Activated T-cell treated with anti-CD3 and anti-CD28 coated beads for 1 hour (primary cell): ENCODE measurements around the gene AHR.

ENCODE experiments used
- DNase-seq: peaks from one replicate; pipeline ENCODE4 v3.0.0-alpha.2; 2020; ENCODE audit warnings: low read depth

The AHR gene

DNA sequence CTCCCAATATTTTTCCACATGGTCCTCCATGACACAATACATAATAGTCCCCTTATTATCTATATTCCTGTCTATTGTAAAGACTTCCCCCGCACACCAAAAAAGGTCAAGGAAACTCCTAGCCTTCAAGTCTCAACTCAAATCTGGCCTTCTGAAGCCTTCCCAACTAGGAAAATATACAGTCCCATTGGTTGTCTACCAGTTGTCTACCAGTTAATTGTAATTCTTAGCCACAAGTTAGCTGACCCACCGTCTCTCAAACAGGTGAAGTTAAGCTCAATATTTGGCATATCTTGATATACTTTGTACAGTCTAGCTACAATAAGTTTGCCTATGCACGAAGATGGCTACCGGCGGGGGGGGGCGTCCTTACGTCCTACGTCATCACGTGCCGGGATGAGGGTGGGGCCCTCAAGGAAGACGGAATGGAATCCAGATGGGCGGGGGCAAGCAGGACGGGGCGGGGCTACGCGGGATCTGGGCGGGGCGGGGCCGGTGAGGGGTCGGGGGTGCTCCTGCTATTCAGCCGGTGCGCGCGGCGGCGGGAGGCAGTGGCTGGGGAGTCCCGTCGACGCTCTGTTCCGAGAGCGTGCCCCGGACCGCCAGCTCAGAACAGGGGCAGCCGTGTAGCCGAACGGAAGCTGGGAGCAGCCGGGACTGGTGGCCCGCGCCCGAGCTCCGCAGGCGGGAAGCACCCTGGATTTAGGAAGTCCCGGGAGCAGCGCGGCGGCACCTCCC lies at the start of gene AHR:
AHR (plus strand) TSS at position 551 of the 738 bp plus-strand sequence. CDS start 613 bp downstream, outside the sequence.
- peak; percentile 78 for DNase-seq

DNA sequence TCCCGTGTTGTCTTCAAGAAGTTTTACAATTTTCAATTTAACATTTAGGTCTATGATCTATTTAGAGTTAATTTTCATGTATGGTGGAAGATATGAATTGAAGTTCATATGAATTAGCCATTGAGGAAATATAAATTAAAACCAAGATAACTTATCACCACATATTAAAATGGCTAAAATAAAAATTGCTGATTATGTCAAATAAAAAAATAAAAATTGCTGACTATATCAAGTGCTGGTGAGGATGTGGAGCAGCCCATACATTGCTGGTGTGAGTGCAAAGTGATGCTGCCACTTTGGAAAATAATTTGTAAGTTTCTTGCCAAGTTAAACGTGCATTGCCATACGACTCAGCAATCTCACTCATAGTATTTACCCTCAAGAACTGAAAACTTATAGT lies 44.6 kb upstream of the AHR start:
- DNase-seq = no peak

DNA sequence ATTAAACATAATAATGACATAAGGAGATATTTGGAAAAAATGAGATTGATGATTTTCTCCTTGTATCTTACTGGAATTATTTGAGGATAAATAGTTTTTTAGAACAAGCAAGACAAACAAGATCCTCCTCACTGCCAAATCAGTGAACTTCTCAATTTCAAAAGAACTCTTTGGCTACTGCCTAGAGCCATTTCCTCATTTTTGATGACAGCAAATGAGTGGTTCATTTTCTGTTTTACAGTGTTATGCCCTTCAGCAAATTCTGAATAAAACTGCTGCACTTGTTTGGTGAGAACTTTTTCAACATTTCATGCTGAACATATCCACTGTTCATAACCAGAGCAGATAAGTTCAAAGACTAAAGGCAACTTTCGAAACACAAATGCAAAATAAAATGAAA lies 42.5 kb upstream of the AHR start:
- no peak for DNase-seq

DNA sequence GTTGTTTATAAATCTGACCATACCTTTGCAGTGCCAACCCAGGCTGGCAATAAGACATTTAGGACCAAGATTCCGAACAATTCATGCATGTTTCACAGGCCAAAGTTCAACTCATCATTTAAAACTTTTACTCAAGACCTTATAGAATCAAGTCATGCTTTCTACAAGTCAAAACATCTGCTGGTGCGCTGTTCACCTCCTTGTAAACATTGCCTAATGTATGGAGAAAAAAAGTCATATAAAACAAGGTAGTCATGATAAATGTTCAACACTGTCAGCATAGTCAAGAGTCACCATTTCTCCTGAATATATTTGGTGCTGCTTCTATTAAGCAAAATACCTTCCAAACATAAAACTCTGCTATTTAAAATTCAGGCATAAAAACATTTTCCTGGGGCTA lies 42.1 kb upstream of the AHR start:
- no peak for DNase-seq

DNA sequence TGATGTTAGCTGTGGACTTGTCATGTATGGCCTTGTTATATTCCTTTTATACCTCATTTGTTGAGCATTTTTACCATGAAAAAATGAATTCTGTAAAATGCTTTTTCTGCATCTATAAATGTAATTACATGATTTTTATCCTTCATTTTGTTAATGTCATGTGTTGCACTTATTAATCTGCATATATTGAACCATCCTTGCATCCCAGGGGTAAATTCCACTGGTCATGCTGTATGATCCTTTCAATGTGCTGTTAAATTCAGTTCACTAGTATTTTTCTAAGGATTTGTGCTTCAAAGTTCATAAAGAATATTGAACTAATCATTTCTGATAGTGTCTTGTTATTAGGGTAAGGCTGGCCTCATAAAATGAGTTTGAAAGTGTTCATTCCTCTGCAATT lies 31.9 kb upstream of the AHR start:
- DNase-seq = no peak

DNA sequence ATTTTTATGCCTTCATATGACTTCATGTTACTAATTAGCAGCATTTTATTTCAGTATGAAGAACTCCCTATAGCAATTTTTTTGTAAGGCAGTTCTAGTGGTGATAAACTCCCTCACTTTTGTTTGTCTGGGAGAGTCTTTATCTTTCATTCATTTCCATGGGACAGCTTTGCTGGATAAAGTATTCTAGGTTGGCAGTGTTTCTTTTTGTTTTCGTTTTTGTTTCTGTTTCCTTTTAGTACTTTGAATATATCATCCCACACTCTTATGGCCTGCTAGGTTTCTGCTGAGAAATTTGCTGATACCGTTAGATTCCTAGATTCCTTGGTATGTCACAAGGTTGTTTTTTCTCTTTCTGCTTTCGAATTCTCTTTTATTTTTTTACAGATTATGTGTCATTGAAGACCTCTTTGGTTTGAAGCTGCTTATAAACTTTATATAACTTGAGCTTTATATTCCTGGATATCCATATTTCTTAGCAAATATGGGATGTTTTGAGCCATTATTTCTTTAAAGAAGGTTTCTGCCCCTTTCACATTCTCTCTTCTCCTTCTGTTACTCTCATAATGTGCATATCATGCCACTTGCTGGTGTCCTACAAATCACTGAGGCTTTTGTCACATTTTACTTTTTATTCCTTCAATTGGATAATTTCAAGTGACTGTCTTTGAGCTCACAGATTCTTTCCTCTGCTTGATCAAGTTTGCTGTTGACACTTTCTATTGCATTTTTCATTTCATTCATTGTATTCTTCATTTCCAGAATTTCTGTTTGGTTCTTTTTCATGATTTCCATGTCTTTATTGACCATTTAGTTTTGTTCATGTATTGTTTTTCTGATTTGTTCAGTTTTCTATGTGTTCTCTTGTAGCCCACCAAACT lies 28.9 kb upstream of the AHR start:
- DNase-seq = no peak

DNA sequence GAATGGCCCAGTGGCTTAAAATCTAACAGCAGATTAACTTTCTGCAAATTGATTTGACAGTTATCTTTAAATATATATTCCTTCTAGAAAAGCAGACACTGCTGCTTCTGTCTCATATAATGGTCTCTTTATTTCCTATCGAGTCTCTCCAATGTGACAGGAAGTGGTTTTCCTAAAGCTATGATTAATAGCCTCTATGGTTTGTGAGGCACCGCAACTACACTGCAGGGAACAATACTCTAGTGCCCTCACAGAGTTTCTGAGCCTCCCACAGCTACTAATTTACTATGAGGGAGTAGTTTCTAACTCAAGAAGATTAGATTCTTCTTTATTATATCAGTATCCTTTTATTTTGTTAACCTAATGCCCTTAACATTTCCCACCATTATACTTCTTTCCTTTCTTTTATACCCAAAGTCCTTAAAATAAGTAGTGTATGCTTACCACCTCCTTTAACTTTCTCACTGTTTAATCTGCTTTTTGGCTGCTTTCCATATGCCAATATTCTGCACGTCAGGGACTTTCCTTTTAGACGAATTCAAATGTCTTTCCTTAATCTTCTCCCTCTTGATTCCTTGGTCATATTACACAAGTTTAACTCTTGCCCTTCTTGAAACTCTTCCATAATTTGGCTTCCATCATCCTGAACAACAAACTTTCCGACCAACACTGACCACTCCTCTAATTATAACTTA lies 23.8 kb upstream of the AHR start:
- no peak for DNase-seq

DNA sequence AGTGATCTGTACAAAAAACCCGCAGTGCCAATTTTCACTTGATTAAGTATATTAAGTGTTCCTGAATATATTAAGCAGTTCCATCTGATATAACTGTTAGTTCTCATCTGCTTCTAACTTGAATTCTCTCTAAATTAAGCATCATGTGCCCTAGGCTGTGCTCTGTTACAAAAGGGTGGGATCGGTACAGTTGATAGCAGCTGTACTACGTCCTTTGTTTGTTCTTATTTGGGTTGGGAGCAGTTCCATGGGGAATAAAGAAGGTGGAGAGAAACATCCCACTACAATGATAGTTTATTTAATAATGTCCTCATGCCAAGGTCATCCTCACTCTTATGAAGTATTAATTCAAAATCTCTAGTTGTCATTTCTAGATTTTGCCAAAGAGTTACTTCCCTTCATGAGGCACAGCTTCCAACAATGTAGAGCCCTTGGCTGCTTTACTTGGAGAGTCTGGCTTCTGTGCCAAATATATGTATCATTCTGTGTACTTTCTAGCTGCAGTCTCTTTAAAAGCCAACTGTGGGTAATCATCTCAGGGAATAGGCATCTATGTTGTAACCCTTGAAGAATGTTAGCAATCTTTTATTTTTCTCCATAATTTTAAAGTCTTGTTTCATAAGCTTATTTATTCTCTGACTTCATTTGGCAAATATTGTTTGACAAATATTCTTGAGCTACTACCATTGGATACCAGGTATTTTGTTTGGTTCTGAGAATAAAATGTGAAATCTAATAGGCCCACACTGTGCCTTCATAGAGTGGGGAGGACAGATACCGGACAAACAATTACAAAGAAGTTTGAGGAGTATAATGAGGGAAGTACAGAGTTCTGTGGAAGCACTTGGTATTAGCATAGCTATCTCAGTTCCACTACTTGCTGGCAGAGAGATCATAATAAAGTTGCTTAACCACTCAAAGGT lies 22.4 kb upstream of the AHR start:
- DNase-seq = no peak

DNA sequence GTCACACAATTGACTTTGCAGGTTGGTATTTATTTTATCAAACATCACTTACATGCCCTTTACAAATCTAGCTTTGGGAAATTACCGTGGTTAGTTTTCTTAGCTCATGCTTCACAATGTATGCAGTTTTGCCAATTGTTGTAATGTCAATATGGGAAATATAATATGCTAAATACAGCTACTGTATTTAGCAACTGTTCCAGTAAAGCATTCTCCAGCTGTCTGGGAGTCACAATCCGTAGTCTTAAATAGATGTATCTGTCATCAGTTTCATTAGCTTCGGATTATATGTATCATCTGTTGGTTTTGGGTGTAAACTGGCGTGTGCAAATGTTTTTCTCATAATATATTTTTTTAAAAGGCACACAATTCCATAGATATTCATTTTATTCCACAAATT lies 19.4 kb upstream of the AHR start:
- no peak for DNase-seq

DNA sequence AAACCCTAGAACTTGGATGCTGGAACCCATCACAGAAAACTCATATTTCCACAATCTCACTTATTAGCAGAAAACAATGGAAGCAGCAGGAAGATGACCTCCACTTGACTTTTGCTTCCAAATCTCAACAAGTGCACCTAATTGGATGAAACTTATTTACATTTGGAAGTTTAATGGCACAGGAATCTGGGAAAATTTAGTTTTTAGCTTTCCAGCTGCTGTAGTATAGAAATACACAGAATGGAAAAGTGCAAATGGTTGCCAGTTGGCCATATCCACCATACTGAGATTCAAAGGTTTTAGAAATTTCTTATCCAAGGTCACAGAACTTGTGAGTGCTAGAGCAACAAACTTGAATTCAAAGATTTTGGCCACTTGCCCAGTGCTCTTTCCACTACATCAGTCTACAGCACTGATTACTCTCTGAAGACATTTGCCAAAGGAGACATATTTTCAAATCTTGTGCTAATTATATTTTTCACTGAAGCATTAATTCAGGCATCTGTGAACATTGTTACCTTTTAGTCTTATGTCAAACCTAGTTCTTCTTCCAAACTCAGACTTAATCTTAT lies 9.3 kb upstream of the AHR start:
- no peak for DNase-seq

DNA sequence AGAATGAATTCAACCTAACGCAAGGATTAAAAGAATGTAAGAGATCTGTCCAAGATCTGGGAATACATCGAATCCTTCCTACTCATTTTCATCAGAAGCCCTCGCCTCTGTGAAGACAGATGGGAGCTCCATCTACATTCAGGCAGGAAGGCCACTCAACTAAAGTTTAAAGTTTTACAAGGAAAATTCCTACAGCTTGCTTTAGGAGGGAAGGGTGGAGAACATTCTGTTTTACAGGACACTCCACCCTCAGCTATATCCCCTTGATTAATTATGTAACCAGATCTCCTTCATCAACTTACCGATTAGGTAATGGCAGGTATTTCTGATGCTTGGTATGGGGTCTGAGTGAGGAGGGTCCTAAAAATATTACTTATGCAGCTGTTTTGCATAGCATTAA lies 5.6 kb upstream of the AHR start:
- DNase-seq = no peak

DNA sequence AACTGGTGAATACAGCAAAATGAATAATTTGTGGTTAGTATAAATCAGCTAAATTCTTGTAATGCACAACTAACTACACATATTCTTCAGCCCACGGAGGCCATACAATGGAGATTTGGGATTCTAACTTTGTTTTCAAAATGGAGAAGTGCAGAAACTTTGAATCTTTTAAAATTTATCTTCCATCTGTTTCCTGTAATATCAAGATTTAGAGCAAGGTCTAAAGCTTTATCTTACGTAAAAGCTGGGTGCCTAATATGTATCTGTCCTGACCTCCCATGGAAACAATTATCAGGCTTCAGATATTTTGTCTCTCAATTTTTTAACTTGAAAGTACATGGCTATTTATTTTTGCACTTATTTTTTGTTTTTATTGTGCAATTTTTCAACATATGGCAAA lies 5.0 kb upstream of the AHR start:
- DNase-seq = no peak

DNA sequence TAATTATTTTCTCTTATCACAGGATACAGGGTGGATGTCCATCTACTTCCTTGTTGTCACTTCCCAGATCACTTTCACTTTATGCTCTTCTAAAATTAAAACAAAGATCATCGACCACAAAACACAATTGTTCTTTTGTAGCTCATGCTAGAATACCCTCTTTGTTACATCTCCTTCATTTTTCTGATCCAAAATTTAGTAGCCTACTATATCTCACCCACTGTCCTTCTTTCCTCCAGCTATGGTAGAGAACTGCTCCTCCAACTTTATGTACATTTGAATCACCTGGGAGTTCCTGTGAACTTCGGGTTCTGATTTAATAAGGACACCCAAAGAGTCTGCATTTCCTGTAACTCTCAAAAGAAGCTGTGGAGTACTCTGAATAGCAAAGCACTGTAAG lies 1.2 kb upstream of the AHR start:
- no peak for DNase-seq

DNA sequence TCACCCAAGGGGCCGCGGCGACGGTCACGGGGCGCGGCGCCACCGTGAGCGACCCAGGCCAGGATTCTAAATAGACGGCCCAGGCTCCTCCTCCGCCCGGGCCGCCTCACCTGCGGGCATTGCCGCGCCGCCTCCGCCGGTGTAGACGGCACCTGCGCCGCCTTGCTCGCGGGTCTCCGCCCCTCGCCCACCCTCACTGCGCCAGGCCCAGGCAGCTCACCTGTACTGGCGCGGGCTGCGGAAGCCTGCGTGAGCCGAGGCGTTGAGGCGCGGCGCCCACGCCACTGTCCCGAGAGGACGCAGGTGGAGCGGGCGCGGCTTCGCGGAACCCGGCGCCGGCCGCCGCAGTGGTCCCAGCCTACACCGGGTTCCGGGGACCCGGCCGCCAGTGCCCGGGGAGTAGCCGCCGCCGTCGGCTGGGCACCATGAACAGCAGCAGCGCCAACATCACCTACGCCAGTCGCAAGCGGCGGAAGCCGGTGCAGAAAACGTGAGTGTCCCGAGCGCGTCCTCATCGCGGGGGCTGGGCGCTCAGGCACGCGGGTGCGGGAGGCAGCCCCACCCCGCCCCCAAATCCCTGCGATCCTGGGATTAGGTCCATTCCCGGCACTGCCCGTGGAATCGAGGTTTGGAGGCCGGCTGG lies 509 bp downstream of the AHR start:
- peak; percentile 49 for DNase-seq

DNA sequence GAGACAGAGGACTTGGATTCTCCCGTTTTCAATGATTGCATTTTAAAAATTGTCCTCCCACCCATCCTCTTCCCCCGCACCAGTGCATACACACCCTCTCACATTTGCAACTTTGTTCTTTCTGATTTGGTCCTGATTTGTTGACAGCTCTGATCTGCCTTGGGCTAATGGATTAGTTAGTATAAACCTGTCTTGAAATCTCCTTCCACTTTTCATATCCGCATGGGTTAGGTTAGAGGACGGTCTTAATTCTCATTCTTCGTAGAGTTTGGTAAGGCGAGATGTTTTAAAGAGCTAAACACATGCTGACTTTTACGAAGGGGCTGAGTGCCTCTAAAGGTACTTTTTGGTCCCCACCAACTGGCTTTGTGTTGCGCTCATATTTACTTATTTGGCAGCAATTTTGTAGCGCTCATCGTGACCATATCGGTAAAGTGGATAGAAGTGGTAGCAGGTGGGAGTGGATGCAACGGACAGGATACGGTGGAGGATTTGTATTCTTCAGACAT lies 1.1 kb downstream of the AHR start:
- no peak for DNase-seq

DNA sequence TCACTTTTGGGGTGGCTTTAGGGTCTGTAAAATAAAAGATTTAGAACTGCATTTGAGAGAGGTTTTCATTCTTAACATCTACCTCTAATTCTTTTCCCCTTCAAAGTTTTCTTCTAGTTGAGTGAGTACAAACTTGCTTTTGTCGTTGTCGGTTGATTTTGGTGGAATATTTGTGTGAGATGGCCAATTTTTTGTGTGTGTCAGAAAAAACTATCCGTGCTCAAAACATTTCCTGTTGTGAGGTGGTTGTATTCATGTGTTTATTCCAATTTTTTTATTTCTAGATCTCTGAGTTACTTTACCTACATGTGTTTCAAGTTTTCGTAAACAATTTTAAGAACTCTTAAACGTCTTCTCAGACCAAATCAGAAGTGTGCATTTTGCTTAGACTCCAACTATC lies 1.6 kb downstream of the AHR start:
- DNase-seq = no peak

DNA sequence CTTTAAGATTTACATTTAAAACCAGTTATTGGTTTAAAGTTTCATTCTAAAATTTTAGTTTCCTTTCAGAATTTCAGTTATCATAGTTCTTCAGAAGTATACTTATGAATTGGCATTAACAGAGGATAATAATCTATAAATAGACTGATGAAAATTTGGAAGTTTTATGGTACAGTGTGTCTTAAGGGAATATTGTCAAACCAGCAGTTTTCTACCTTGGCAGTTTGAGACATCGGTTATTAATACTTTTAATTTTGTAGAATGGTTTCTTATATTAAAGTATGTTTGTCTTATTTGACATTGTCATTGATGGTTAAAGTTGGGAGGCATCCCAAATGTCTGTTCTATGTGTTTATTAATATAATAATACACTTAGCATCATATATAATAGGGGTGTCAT lies 2.0 kb downstream of the AHR start:
- no peak for DNase-seq

DNA sequence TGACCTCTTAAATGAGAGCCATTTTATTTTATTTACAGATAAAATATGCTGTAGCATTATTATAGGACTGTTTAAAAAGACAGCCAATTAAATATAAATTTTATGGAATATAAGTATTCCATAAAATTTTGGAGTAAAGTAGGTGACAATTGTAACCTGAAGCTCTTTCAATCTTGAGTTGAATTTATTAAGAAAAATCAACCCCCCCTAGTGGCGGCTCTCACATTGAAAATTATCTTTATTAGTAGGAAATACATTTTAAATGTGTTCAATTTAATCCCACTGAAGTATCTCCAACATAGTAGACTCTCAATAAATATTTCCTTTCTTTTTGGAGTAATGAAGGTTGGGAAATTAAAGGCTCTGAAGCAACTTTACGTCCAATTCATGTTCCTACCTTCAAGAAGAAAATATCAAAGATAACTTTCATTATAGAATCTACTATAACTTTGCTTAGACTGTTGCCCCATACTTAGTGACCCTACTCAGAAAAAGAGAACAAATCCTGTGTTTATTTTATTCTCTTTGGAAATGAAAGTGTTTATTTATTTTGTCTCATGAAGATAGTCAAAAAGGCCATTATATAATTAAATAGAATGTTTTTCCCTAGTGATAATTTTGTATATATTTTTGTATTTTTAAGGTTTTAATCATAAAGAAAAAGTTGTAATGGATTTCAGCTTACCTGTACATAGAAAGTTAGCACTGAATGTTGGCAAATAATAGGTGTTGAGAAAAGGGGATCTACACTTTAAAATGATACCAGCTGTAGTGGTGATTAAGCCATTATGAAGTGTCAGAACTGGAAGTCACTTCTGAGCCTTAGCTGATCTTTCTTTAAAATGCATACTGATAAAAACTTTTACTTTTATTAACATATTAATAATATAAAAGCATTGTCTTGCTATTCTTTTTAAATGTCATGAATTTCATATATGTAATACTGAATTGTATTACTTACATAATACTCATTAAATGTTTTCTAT lies 3.3 kb downstream of the AHR start:
- DNase-seq = peak; percentile 46

DNA sequence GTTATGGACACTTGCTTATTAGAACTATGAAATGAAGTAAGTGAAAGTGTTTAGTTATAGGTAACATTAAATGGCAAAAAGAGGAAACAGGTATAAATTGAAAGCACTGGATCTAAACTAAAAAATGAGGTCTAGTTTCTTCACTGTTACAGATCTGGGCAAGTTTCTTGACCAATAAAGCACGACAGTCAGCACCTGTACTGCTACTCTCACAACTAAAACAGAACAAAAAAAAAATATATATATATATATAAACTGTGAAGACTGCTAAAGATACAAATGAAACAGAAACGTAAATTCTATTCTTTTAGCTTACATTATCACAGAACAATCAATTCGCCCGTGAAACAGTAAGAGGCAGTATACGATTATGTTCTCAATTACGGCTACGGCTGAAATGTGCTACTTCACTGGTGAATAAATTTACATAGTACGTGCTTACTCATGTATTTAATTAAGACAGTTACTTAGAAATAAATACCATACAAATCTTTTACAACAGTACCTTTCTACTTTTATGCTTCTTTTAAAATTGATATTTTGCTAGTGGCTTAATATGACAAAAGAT lies 4.2 kb downstream of the AHR start:
- DNase-seq = no peak
